B cell (primary cell): ENCODE measurements around the gene RPL32. TPM values are rescaled to one million over a fixed set of nuclear protein-coding genes. Genes with fewer than 3 reads are reported as not detected.

Experiments used
- ATAC-seq: fragments of 200-7000 bp; cut with Tn5 transposase; one replicate; pipeline ENCODE4 v1.10.0; 2021; ENCODE audit warnings: low read depth, mild to moderate bottlenecking, moderate number of reproducible peaks, moderate library complexity
- CTCF ChIA-PET: fragments of 350-600 bp; sonication (Branson Sonifier 250); formaldehyde crosslinking; loops from one replicate; lab custom pipeline; 2021; ENCODE audit warnings: antibody characterized with exemption, inconsistent platforms; lab: Charles Lee
- POLR2A ChIA-PET: fragments of 350-600 bp; sonication (Branson Sonifier 250); formaldehyde crosslinking; loops from one replicate; lab custom pipeline; 2021; ENCODE audit warnings: antibody characterized with exemption; lab: Charles Lee
- DNase-seq: peaks from one replicate; pipeline ENCODE4 v3.0.0; 2013
- H2AFZ ChIP-seq: 2 replicates; pipeline ENCODE4 v1.6.1; 2012; ENCODE audit warnings: mild to moderate bottlenecking, low read depth, low read length; ENCODE audit not compliant: insufficient read depth, poor library complexity, severe bottlenecking
- H3K27ac ChIP-seq, 2 donors: 1 replicate in 1 of 2; 2 replicates in 1 of 2; pipeline ENCODE4 v1.5.1; 2012 to 2013; ENCODE audit warnings: low read length in 2 of 2, mild to moderate bottlenecking in 2 of 2, moderate library complexity in 1 of 2
- H3K27me3 ChIP-seq, 4 experiments: fragments of 200-600 bp in 1 of 4; sonication (generic) in 1 of 4; replicated peaks in 1 of 4; 1 replicate in 2 of 4; 2 replicates in 2 of 4; pipeline versions ENCODE4 v1.6.1 to v1.7.0; 2013 to 2016; ENCODE audit warnings: low read length in 3 of 4, mild to moderate bottlenecking in 2 of 4, mixed read lengths in 1 of 4, moderate library complexity in 1 of 4; ENCODE audit not compliant: insufficient read depth in 4 of 4, control insufficient read depth in 3 of 4; ENCODE audit errors: control extremely low read depth in 1 of 4
- H3K36me3 ChIP-seq, 2 experiments: replicated peaks in 1 of 2; 1 replicate in 1 of 2; 2 replicates in 1 of 2; pipeline versions ENCODE4 v1.6.1 to v1.7.1; 2013; ENCODE audit warnings: low read length in 1 of 2; ENCODE audit not compliant: insufficient read depth in 2 of 2, control insufficient read depth in 1 of 2; ENCODE audit errors: control extremely low read depth in 1 of 2, extremely low read depth in 1 of 2
- H3K4me1 ChIP-seq, 2 donors: fragments of 200-600 bp in 1 of 2; sonication (generic) in 1 of 2; 1 replicate in 1 of 2; 2 replicates in 1 of 2; pipeline versions ENCODE4 v1.5.1 to v1.6.1; 2013 to 2017; ENCODE audit warnings: low read length in 2 of 2; ENCODE audit not compliant: control insufficient read depth in 2 of 2, insufficient read depth in 2 of 2
- H3K4me2 ChIP-seq: replicated peaks from 2 replicates; pipeline ENCODE3; 2012; ENCODE audit warnings: mild to moderate bottlenecking, low read depth, low read length; ENCODE audit not compliant: poor library complexity, severe bottlenecking
- H3K4me3 ChIP-seq, 5 experiments: fragments of 200-600 bp in 1 of 5; sonication (generic) in 1 of 5; 1 replicate in 3 of 5; 2 replicates in 2 of 5; pipeline versions ENCODE4 v1.5.1 to v1.7.0; 2011 to 2016; ENCODE audit warnings: low read length in 4 of 5, mild to moderate bottlenecking in 4 of 5, low read depth in 2 of 5, control low read depth in 1 of 5, moderate library complexity in 1 of 5; ENCODE audit not compliant: insufficient read depth in 1 of 5; ENCODE audit errors: control extremely low read depth in 1 of 5, extremely low read depth in 1 of 5
- H3K79me2 ChIP-seq: fragments of 200-600 bp; sonication (generic); one replicate; pipeline ENCODE4 v1.6.0; 2016; ENCODE audit warnings: low read length; ENCODE audit not compliant: control insufficient read depth, insufficient read depth
- H3K9ac ChIP-seq: fragments of 200-600 bp; sonication (generic); 2 replicates; pipeline ENCODE4 v1.6.1; 2017; ENCODE audit warnings: mild to moderate bottlenecking, low read length, moderate library complexity
- H3K9me3 ChIP-seq, 3 donors: one replicate each; pipeline versions ENCODE4 v1.6.1 to v1.7.1; 2013; ENCODE audit warnings: low read length in 2 of 3; ENCODE audit not compliant: control insufficient read depth in 2 of 3, insufficient read depth in 1 of 3; ENCODE audit errors: control extremely low read depth in 1 of 3
- H4K20me1 ChIP-seq: 2 replicates; pipeline ENCODE4 v1.6.0; 2012; ENCODE audit warnings: mild to moderate bottlenecking, low read length; ENCODE audit not compliant: insufficient read depth, control insufficient read depth, poor library complexity, severe bottlenecking
- H3K27ac Mint-ChIP-seq: one replicate; pipeline ENCODE4 v1.8.0; 2021; ENCODE audit warnings: mixed read lengths
- H3K27me3 Mint-ChIP-seq: one replicate; pipeline ENCODE4 v1.8.0; 2021; ENCODE audit warnings: mixed read lengths
- H3K4me1 Mint-ChIP-seq: one replicate; pipeline ENCODE4 v1.8.0; 2021; ENCODE audit warnings: mixed read lengths
- H3K4me3 Mint-ChIP-seq: one replicate; pipeline ENCODE4 v1.8.0; 2021; ENCODE audit warnings: mixed read lengths
- H3K9me3 Mint-ChIP-seq: one replicate; pipeline ENCODE4 v1.8.0; 2022; ENCODE audit warnings: mixed read lengths; ENCODE audit not compliant: insufficient read depth
- EZH2 ChIP-seq: IDR thresholded peaks from 2 replicates; pipeline ENCODE4 v1.6.1; 2012; ENCODE audit warnings: borderline replicate concordance, low read depth, mild to moderate bottlenecking, moderate library complexity, low read length; ENCODE audit not compliant: insufficient read depth, poor library complexity, severe bottlenecking
- WGBS: methylation state at CpG from one replicate; pipeline ENCODE4 v1.1.5; 2013; ENCODE audit warnings: missing lambda C conversion rate; ENCODE audit not compliant: insufficient coverage; 5-methylcytosine and 5-hydroxymethylcytosine counted together
- intact Hi-C: fragments of 100-400 bp; cut with micrococcal nuclease; formaldehyde crosslinking; loops from one replicate; pipeline ENCODE4 v1.10.0; 2022
- polyA plus RNA-seq: library from polyadenylated mRNA; depleted of rRNA; stranded (reverse); fragments of >200 nt; gene quantifications from 2 replicates; pipeline ENCODE4 v1.2.3, GENCODE V29; 2012
- total RNA-seq, 2 donors: library from RNA; stranded (reverse); fragments of 120-200 nt in 1 of 2; gene quantifications; 1 replicate in 1 of 2; 2 replicates in 1 of 2; pipeline versions ENCODE4 v1.2.3 to v1.2.4, GENCODE V29; 2013 to 2022
- TF ChIP-seq, protein P1 (sequence below): fragments of 200-600 bp; IDR thresholded peaks from one replicate; pipeline ENCODE4 v1.8.0; 2022; ENCODE audit warnings: antibody characterized with exemption, mild to moderate bottlenecking

Gene RPL32
- total and polyA plus RNA-seq, 2 donors (not counting 1 experiment from before 2014, with no cell fraction given) = 2,160 to 2,756 TPM

DNA sequence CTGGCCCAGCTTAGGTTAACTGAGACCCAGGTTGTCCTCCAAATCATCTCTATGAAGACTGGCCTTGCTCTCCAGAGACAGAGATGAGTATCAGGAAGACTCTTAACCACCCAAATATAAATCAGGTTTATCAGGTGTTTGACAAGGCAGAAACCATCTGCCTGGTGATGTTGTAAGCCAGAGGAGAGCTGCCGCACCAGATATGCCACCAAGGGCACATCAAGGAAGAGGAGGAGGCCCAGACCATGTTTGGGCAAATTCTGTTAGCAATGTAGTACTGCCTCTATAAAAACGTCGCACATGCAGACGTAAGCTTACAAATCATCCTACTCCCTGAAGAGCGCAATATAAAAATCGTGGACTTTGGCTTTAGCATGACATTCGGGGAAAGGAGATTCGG, 21.0 kb upstream of the RPL32 start:
- H3K4me1 Mint-ChIP-seq = no peaks in the 10 kb centered on the region
- 95% methylated on average over 6 of the region's 8 CpGs for WGBS
- H3K4me3 Mint-ChIP-seq = no peak overlapping the region
- H3K79me2 ChIP-seq = no peaks in the 10 kb centered on the region
- peaks cover 0 to 24% (median 7%) of the 10 kb centered on the region in 3 donors for H3K9me3 ChIP-seq
- no peak for DNase-seq
- POLR2A ChIA-PET = no interaction called here
- H3K4me3 ChIP-seq = no peak overlapping the region
- no peak overlapping the region for H3K4me2 ChIP-seq
- peaks cover 3% of the 10 kb centered on the region for H3K9me3 Mint-ChIP-seq
- H3K27ac ChIP-seq = no peak overlapping the region
- no peak overlapping the region for H3K27ac Mint-ChIP-seq
- H4K20me1 ChIP-seq = no peaks in the 10 kb centered on the region
- H3K27me3 Mint-ChIP-seq = peaks cover 11% of the 10 kb centered on the region
- CTCF ChIA-PET = interaction anchor here (0.8 kb wide), 1 partner anchor 596 kb away, joined by 3 read pairs; no protein-coding TSS in a partner anchor
- intact Hi-C loops = no loop called here
- no peak overlapping the region for H2AFZ ChIP-seq
- ATAC-seq = no peak
- no peaks in the 10 kb centered on the region for H3K36me3 ChIP-seq
- H3K9ac ChIP-seq = no peak overlapping the region
- peaks cover 0 to under 1% of the 10 kb centered on the region in 2 donors for H3K4me1 ChIP-seq
- TF ChIP-seq EZH2 = no peak
- TF ChIP-seq, protein P1, sequence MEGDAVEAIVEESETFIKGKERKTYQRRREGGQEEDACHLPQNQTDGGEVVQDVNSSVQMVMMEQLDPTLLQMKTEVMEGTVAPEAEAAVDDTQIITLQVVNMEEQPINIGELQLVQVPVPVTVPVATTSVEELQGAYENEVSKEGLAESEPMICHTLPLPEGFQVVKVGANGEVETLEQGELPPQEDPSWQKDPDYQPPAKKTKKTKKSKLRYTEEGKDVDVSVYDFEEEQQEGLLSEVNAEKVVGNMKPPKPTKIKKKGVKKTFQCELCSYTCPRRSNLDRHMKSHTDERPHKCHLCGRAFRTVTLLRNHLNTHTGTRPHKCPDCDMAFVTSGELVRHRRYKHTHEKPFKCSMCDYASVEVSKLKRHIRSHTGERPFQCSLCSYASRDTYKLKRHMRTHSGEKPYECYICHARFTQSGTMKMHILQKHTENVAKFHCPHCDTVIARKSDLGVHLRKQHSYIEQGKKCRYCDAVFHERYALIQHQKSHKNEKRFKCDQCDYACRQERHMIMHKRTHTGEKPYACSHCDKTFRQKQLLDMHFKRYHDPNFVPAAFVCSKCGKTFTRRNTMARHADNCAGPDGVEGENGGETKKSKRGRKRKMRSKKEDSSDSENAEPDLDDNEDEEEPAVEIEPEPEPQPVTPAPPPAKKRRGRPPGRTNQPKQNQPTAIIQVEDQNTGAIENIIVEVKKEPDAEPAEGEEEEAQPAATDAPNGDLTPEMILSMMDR = no peak
- H3K27me3 ChIP-seq = peaks cover 0 to 7% (median 0%) of the 10 kb centered on the region in 4 experiments

DNA sequence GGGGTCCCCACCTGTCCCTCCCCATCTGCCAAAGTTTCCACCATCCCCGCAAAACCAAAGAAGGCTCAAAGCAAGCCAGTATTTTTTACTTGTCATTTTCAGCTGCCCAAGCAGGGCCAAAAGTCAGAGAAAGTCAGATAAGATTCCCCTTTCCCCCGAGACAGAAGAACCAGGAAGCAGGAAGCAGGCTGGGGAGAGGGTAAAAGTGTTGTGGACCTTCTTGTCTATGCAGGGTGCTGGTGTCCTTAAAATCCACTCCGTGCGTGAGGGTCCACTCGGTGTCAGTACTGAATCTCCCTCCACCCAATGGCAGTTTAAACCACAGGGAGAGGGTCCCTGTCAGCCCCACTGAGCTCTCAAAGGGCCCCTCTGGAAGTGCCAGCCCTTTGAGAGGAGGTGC, 20.2 kb upstream of the RPL32 start:
- no peak for TF ChIP-seq EZH2
- TF ChIP-seq, protein P1 = no peak
- no peaks in the 10 kb centered on the region for H3K4me1 ChIP-seq

More for the DNA sequence above, 20.2 kb upstream of the RPL32 start:
- H3K4me3 Mint-ChIP-seq = no peak overlapping the region
- CTCF ChIA-PET = no interaction called here
- POLR2A ChIA-PET = no interaction called here
- H3K36me3 ChIP-seq = no peaks in the 10 kb centered on the region
- H3K4me2 ChIP-seq = no peak overlapping the region
- peaks cover 3% of the 10 kb centered on the region for H3K9me3 Mint-ChIP-seq
- peaks cover 13% of the 10 kb centered on the region for H3K27me3 Mint-ChIP-seq
- no peaks in the 10 kb centered on the region for H4K20me1 ChIP-seq
- no peak overlapping the region for H3K27ac Mint-ChIP-seq
- no peak overlapping the region for H3K4me3 ChIP-seq
- H3K27ac ChIP-seq = no peak overlapping the region
- ATAC-seq (no peak), DNase-seq (no peak)
- no peak overlapping the region for H3K9ac ChIP-seq
- 91% methylated on average over 4 of the region's 5 CpGs for WGBS
- no peaks in the 10 kb centered on the region for H3K4me1 Mint-ChIP-seq
- intact Hi-C loops = no loop called here
- H3K9me3 ChIP-seq = peaks cover 0 to 24% (median 7%) of the 10 kb centered on the region in 3 donors
- no peak overlapping the region for H2AFZ ChIP-seq
- no peaks in the 10 kb centered on the region for H3K79me2 ChIP-seq
- peaks cover 0 to 5% (median 1%) of the 10 kb centered on the region in 4 experiments for H3K27me3 ChIP-seq
